Measurements from ENCODE around the gene KDM4E. TPM values are rescaled to one million over a fixed set of nuclear protein-coding genes. Genes with fewer than 3 reads are reported as not detected.

The KDM4E gene
- total and polyA plus RNA-seq, 9 of the 15 experiments (the other 6 are each of a cell fraction or from before 2014, with no cell fraction given) = 0.04 TPM; not detected in 8

- FAIRE-seq = no peak
- H3K4me3 ChIP-seq = no peak overlapping the region
- H3K36me3 ChIP-seq (ENCODE audit: control insufficient read depth, insufficient read depth, low read length) = no peaks in the 10 kb centered on the region
- no peaks in the 10 kb centered on the region for H3K9me1 ChIP-seq (ENCODE audit: control insufficient read depth, insufficient read depth, low read length)
- intact Hi-C loops (cut with micrococcal nuclease) (no loop called here), in situ Hi-C loops (cut with MboI) (no loop called here)
- H3K79me2 ChIP-seq (ENCODE audit: control insufficient read depth, insufficient read depth, low read length) = no peaks in the 10 kb centered on the region
- TF ChIP-seq MEIS2 (IDR thresholded peaks at IDR 0.05; ENCODE audit: partially characterized antibody) (peak; percentile 51), PBX2 (CRISPR knock-in tag; IDR thresholded peaks at IDR 0.05; ENCODE audit: low read depth) (no peak), PBX2 (tag; conservative IDR thresholded peaks at IDR 0.05; ENCODE audit: low read depth) (peak; percentile 40; the same call in 1 of the 2 replicates), NCOA4 (IDR thresholded peaks at IDR 0.05; ENCODE audit: partially characterized antibody) (no peak)
- H4K20me1 ChIP-seq (replicated peaks; ENCODE audit: control insufficient read depth, insufficient read depth, low read length) = no peaks in the 10 kb centered on the region
- H2AFZ ChIP-seq (ENCODE audit: low read depth, low read length) = 0 out of 2 replicates have a peak overlapping the region, but pooled peaks have one; percentile 19
- WGBS (ENCODE audit: insufficient coverage, low coverage, missing lambda C conversion rate) = 4% methylated on average over 2 of the region's 3 CpGs
- POLR2A ChIA-PET = interaction anchor here (0.6 kb wide), 1 partner anchor 93 kb away, joined by 3 read pairs; no protein-coding TSS in a partner anchor
- H3K27me3 ChIP-seq (ENCODE audit: control insufficient read depth in 2 of 2, insufficient read depth in 2 of 2, low read length in 2 of 2) = no peaks in the 10 kb centered on the region
- no peak overlapping the region for H3K9ac ChIP-seq (ENCODE audit: insufficient read depth in 1 of 2, low read depth in 2 of 2, low read length in 2 of 2)
- H3K9me3 ChIP-seq (replicated peaks; ENCODE audit: control insufficient read depth, insufficient read depth, low read depth, low read length) = no peaks in the 10 kb centered on the region
- BruUV-seq (replicated peaks) = no TSS peak
- H3K4me1 ChIP-seq (replicated peaks in 1 of 2; ENCODE audit: control insufficient read depth in 2 of 2, insufficient read depth in 2 of 2, low read length in 2 of 2) = no peaks in the 10 kb centered on the region; a peak in 1 of 5 replicates
- H3K4me2 ChIP-seq (ENCODE audit: insufficient read depth, low read length) = no peak overlapping the region
- no peak overlapping the region for H3K27ac ChIP-seq (ENCODE audit: extremely low read depth, low read depth, low read length)
- CTCF ChIA-PET (ENCODE audit: low intra/inter-chr PET ratio) = no interaction called here
- DNase-seq (ENCODE audit: extremely low read depth in 1 of 4, low spot score in 3 of 4) = no peak
- no peak for ATAC-seq
These were observed 3.3 kb downstream of the KDM4E start for GRCh38 chr11:95028357-95028756.

All from K562 (cell line).